Panc1 (cell line): ENCODE measurements around the gene PCDHGC3.

Experiments used
- CTCF ChIP-seq: fragments of 450-650 bp; IDR thresholded peaks from 2 replicates; pipeline ENCODE4 v1.5.1; 2017; ENCODE audit warnings: mild to moderate bottlenecking
- REST ChIP-seq, 2 experiments: IDR thresholded peaks; 2 replicates each; pipeline ENCODE4 v1.6.1; 2011 to 2012; ENCODE audit warnings: low read depth in 2 of 2, control low read depth in 1 of 2, low read length in 1 of 2, mild to moderate bottlenecking in 1 of 2, moderate library complexity in 1 of 2; ENCODE audit not compliant: insufficient read depth in 1 of 2
- SIN3A ChIP-seq: IDR thresholded peaks from 2 replicates; pipeline ENCODE4 v1.6.1; 2012; ENCODE audit warnings: low read depth, mild to moderate bottlenecking, low read length, moderate library complexity, borderline replicate concordance; ENCODE audit not compliant: insufficient read depth

GRCh38 chr5:141508798-141509611 lies 33.2 kb downstream of the PCDHGC3 start:
- TF ChIP-seq CTCF, result no peak
- no peak for TF ChIP-seq REST (IDR thresholded peaks at IDR 0.05; ENCODE audit: insufficient read depth in 1 of 2, low read depth in 2 of 2, low read length in 1 of 2)
- no peak for TF ChIP-seq SIN3A
